Smooth muscle cell of the brain vasculature (primary cell): ENCODE measurements around the gene DYNC1I1.

Source experiments
- DNase-seq: peaks from one replicate; pipeline ENCODE4 v3.0.0-alpha.2; 2012; ENCODE audit warnings: low read depth, low spot score

The DYNC1I1 gene

GRCh38 chr7:96017877-96018276 is 245.5 kb downstream of the DYNC1I1 start:
- DNase-seq: no peak

DNA sequence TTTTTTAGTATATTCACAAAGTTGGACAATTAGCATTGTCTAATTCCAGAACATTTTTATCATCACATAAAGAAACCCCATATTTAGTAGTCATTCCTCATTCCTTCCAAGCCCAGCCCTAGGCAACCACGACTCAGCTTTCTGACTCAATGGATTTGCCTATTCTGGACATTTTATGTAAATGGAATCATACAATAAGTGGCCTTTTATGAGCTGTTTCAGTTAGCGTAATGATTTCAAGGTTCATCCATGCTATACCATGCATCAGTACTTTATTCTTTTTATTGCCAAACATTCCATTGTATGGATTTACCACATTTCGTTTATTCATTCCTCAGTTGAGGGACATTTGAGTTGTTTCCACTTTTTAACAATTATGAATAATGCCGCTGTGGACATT is 249.2 kb downstream of the DYNC1I1 start:
- DNase-seq: no peak

- DNase-seq: no peak
These were observed 251.0 kb downstream of the DYNC1I1 start for GRCh38 chr7:96023387-96023786.

DNA sequence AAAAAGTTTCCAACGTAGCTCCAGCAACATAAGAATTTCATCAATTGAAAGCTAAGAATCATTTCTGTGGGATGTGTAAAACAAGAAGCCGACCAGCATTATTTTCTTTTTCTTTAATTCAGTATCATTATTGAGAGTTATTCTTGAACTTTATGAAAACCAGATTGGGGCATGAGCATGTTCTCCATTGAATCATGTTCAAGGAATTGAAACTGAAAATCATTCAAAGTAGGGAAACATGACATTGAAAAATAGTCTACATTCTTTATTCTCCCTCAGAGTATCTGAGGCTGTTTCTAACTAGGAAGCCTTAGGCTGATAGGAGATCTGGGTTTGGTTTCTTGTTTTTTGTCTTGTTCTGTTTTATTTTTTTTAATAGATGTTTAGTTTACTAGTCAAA is 253.7 kb downstream of the DYNC1I1 start:
- no peak for DNase-seq

DNA sequence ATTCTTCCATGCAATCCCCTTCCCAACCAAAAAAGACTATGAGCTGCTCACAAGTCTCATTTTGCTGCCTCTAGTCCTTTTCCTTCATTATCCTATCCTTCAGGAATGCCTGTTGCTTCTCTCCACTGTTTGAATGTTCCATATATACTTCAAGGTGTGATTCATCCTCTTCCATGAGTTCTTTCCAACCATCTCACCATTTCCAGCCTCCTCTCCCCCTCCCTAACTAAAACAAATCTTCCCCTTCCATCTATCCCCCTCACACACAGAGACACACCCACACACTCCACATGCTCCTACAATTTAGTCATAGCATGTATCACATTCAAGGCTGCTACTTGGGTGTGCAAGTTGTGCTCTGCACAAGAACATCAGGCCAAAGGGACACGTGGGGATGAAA is 254.3 kb downstream of the DYNC1I1 start:
- no peak for DNase-seq

- no peak for DNase-seq
These were observed 256.4 kb downstream of the DYNC1I1 start for GRCh38 chr7:96028729-96029128.

DNA sequence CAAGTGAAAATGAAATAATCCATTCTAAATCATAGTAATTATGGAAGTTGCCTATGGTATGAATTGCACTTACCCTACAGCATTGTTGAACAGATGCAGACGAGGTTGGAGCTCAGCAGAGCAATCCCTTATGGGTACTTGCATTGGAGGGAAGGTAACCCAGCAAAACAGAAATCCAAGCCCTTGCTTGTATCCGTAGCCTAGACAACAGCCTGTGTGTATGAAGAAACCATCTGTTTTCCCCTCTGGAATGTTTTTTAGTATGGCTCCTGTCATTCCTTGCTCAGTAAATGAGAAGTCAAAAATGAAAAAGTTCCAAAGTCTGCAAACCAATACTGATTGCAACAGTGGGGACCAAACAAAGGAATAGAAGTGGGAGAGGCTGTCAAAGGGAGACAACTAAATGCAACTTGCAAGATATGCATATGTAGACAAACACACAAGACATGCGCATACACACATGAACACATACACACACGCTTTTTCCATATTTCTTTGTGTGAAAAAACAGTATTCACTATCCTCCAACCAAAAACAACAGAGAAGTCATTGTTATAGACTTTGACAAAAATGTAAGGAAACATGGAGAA is 260.8 kb downstream of the DYNC1I1 start:
- no peak for DNase-seq

DNA sequence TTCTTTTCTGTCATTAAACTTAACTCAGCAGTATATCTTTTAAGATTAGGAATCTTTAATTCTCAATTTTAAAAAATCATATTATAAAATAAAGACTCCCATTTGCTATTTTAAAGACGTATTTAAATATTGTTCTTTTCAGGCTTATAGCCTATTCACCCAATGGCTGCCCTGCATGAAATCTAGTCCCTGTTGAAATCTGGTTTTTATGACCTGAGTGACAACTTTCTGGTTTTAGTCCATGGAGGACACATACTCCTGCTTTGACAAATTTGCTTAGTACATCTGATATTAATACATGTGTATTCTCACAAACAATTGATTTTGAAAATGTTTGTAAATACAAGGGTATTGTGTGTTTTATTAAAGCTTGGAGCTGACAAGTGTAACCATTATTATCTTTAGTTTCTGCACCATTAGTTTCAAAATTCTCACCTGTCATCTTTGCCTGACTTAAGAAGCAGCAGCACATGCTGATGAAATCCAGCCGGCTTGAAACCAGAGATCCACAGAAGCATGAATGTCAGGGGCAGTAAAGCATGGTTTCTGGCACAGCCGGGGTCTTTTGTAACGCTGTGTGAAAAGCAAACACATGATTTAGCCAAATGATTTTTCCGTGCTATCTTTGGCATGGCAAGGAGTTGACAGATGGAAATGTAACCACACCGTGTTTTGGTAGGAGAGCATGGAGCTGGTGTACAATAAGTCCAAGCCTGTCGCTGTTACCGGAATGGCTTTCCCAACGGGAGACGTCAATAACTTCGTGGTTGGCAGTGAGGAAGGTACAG is 262.8 kb downstream of the DYNC1I1 start:
- DNase-seq: no peak

- DNase-seq: no peak
These were observed 268.0 kb downstream of the DYNC1I1 start for GRCh38 chr7:96040250-96040772.

DNA sequence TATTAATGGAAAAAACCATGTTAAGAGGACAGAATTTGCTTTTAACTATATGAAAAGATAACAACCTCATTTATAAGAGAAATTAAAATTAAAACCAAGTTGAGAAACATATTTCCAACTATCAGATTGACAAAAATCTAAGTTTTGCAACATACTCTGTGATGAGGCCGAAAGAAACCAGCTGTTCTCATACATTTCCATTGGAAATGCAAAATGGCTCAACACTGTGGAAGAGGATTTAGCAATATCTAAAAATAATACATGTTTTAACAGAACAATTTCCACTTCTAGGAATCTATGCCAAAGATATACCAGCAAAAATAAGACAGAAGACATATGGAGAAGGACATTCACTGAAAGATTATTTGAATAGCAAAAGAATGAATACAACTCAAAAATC is 268.8 kb downstream of the DYNC1I1 start:
- DNase-seq: no peak

- DNase-seq: no peak
These were observed 272.8 kb downstream of the DYNC1I1 start for GRCh38 chr7:96045181-96045580.

- no peak for DNase-seq
These were observed 273.6 kb downstream of the DYNC1I1 start for GRCh38 chr7:96045919-96046318.

DNA sequence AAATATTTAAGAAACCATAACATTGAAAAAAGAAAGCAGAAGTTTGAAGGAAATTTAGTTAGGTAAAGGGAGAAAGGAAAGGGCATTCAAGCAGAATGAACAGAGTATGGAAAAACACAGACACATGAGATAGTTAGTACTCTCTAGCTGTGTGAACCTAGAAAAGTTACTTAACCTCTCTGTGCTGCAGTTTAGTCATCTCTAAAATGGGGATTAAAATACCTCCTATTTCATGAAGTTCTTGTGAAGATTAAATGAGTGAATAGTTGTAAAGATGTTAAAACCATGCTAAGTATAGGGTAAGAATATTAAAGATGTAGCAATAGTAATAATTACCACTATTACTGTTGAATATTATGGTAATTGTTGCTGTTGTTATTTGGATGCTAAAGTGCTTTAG is 279.9 kb downstream of the DYNC1I1 start:
- DNase-seq: no peak

DNA sequence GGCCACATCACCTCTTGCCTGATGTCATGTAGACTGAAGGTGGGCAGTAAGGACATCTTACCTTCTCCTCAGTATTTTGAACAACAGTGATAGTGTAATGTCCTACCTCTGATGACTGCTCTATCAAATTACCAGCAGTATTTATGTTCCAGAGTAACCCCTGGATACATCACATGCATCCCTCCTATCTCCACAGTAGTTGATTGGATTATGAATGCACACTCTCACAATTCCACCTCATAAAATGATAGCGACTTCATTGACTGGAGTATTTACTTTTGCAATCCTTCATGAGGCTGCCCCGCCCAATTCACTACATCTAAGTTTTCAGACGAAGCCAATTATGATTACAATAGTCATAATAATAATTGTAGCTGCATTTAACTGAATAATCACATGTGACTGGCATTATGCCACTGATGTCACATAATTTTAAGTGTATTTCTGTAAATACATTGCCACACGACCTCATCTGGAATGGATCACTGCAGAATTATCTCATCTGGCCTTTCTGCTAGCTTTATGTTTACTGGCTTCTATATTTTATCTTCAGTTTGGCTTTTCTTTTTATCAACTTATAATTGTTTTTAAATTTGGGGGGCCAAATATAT is 280.6 kb downstream of the DYNC1I1 start:
- no peak for DNase-seq

- no peak for DNase-seq
These were observed 283.4 kb downstream of the DYNC1I1 start for GRCh38 chr7:96055717-96056116.

- DNase-seq: no peak
These were observed 286.7 kb downstream of the DYNC1I1 start for GRCh38 chr7:96059075-96059474.

DNA sequence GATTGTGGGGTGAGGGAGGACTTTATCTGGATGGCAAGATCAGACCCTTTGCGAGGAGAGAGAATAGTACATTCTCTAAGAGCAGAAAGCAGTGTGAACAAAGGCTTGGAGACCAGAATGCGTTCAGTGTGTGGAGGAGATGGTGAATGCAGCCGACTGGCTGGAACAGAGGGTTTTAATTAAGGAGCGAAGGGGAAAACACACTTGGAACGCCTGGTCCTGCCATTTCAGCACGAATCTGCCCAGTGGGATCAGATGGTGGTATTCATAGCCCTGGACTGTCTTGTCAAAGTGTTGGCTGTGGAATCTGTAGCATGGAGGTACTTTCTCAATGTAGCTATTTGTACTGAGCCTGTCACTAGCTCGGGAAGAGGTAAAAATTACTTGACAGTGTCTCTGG is 288.7 kb downstream of the DYNC1I1 start:
- no peak for DNase-seq

- DNase-seq: no peak
These were observed 289.5 kb downstream of the DYNC1I1 start for GRCh38 chr7:96061844-96062243.

GRCh38 chr7:96067321-96067720 is 295.0 kb downstream of the DYNC1I1 start:
- no peak for DNase-seq

- DNase-seq: no peak
These were observed 297.0 kb downstream of the DYNC1I1 start for GRCh38 chr7:96069401-96069800.

DNA sequence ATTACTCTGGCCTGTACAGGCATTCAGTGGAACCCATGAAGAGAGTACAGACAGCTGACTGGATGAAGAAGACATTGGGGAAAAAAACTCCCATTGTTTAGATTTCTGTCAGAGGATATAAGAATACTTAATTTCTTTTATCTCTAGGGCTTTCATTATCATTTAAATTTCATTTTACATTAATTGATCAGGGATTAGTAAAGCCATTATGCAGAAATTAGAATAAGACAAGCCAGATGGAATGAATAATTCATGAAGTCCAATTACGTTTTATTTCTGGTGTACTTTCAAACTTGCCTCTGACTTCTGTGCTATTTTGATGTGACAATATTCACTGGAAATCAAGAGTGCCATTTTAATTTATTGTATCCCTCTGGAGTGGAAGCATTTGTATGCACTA is 302.5 kb downstream of the DYNC1I1 start:
- DNase-seq: no peak

DNA sequence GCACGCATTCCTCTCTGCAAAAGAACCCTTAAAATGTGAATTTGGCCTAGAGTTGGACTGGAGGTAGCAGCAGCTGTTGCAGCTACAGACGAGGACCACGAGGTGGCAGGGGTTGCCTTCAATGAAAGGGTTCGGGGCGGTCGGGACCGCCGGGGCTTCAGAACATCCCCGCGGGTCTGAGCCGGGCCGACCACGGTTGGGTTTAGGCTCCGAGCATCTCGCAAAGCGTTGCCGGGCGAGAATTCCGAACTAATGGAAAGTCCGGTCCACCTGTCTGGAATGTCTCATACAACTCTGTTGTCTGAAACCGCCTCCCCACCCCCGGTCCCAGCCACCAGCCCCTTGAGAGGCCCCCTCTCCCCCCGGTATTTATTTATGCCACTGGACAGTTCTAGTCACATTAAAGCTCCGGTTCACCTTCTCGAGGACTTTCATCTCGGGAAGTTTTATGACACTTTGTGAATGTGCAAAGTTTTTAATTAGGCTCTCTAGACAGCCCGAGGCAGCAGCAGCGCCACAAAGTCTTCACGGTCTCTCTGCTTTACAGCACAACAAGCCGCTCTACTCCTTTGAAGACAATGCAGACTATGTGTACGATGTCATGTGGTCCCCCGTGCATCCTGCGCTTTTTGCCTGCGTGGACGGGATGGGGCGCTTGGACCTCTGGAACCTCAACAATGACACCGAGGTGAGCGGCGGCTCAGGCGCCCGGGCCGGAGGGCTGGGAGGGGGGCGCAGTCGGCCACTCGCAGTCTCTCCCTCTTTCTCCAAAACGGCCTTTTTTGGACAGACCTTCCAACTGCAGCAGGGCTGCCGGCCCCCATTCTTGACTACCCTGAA is 303.4 kb downstream of the DYNC1I1 start:
- DNase-seq: peak; percentile 20
